Hepatocyte (in vitro differentiated cells): Measurements from ENCODE around the gene BRD2.

Experiments used
- CTCF ChIP-seq: fragments of 200-600 bp; sonication (generic); IDR thresholded peaks from 2 replicates; pipeline ENCODE4 v1.5.1; 2016; ENCODE audit warnings: antibody characterized with exemption, mild to moderate bottlenecking; ENCODE audit not compliant: poor library complexity
- EZH2 ChIP-seq: fragments of 200-600 bp; sonication (generic); IDR thresholded peaks from 2 replicates; pipeline ENCODE4 v1.6.1; 2016; ENCODE audit warnings: antibody characterized with exemption, mild to moderate bottlenecking, borderline replicate concordance
- EZH2phosphoT487 ChIP-seq: fragments of 200-600 bp; sonication (generic); IDR thresholded peaks from one replicate; pipeline ENCODE4 v1.6.1; 2018; ENCODE audit warnings: antibody characterized with exemption, mild to moderate bottlenecking, low read depth, moderate library complexity; ENCODE audit not compliant: unreplicated experiment, severe bottlenecking

GRCh38 chr6:32953775-32954174 lies 14.6 kb upstream of the BRD2 start:
- TF ChIP-seq CTCF (no peak), EZH2 (no peak), EZH2phosphoT487 (no peak)
